ENCODE data around the gene TBL1XR1.

Gene TBL1XR1

DNA sequence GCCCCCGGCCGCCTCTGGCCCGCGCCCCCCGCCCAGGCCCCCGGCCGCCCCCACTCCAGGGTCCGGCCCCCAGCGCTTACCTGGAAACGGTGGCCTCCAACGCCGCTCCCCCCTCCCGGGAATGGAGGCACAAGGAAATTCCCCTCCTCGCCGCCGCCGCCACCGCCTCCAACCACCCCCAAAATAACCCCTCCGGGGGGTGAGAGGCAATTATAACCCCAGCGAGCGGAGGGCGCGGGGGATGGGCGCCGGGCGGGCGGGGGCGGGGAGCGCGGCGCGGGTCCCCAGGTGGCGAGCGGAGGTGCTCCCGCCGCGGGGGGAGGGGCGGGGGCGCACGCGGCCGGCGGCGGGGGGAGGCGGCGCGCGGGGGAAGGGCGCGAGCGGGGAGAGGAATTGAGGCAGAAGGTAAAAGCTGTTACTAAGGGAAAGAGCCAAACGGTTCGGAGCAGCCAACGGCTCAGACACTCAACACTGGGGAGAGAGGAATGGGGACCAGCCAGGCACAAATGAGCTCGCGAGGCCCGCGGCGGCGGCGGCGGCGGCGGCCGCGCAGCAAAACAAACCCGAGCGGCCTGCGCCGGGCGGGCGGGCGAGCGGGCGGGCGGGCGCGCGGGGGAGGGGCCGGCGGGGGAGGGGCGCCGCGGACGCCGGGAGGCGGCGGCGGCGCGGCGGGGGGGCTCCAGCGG lies at the start of gene TBL1XR1:
TBL1XR1 (minus strand) TSS at position 442 of the 686 bp plus-strand sequence. CDS start 132,505 bp downstream, outside the sequence.
- DNase-seq (ENCODE audit: low read depth in 2 of 3, low spot score in 2 of 3): peak; percentile 49 to 72 (median 53)

DNA sequence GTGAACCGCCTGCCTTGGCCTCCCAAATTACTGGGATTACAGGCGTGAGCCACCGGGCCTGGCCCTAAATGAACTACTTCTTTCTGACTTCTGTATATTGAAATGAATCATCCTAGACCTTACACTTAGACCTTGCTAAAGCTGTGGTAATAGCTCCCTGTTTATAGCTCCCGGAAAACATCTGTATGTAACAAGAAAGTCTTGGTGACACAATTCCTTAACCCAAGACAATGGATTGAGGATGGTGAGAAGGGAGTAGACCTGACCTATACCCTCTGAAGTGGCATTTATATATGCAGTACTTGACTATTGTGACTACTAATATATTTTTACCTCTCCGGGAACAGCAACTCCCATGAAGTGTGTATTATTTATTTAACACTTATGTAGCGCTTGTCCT lies 48.0 kb upstream of the TBL1XR1 start:
- DNase-seq (ENCODE audit: low read depth in 2 of 3, low spot score in 2 of 3): no peak

DNA sequence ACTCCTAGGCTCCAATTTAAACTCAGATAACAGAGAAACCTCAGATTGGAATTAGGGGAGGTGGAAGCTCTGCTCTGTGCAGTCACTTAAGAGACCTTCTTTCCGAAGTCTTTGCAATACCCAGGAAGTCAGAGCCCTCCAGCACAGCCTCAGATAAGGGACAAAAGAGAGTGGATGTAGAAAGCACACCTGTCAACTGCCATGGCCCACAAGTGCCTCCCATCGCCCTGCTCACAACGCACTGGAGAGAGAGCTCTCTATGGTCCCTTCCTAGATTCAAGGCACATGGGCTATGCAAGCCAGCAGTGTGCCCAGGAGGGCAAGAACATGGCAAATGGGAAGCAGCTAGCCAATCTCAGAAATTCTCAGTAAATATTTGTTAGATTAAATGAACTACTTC lies 47.3 kb upstream of the TBL1XR1 start:
- DNase-seq (ENCODE audit: low read depth in 2 of 3, low spot score in 2 of 3): no peak

DNA sequence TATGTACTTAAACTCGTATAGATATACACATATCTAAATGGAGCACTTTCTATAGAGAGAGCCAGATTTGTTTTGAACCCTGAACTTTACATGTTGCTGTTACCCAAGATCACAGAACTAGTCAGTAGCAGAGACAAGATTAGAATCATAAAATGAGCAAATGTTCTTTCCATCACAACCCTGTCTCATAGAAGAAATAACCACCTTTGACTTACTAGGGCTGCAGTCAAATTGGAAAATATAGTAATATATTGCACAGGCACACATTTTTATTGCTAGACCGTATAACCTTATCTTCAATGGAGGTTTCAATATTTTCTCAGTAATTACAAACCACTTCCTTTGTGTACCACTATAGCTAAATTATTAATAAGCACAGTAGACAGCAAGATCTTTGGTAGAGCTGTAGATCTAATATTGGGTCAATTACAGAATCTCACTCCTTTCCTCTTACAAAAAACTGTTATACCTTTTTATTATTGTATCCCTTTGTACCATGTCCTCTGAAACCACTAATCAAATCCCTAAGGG lies 41.5 kb upstream of the TBL1XR1 start:
- DNase-seq (ENCODE audit: low read depth in 2 of 3, low spot score in 2 of 3): no peak

DNA sequence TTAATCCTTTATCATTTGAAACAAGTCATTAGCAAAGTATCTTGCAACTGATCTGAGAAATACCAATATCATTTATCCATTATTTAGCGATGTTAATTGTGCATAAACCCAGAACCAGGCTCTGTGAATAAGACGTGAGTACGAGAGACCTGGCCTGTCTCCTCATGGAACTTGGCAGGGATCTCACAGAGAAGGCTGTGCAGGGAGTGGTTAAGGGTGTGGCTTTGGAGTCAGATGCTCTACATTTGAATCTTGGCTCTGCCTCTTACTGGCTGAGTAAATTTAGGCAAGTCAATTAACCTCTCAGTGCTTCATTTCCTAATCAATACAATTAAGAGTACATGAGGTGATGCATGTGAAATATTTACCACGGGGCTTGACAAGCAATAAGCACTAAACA lies 39.9 kb upstream of the TBL1XR1 start:
- DNase-seq (ENCODE audit: low read depth in 2 of 3, low spot score in 2 of 3): no peak

DNA sequence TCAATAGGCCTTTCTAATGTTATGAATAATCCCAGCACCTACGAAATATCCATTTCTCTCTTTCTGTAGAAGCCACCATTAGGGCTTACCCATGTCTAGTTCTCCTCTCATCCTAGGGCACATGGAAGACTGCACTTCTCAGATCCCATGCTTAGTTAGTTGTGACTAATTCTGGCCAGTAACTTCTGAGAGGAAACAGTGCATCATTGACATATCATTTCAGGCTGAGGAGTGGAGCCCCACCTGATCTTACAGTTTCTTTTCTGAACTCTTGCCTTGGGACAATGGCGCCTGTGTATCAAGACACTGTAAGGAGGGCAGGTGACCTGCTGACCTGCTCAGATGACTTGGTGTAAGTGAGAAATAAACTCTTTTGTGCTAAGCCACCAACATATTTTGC lies 39.4 kb upstream of the TBL1XR1 start:
- DNase-seq (ENCODE audit: low read depth in 2 of 3, low spot score in 2 of 3): peak in 1 of 3 experiments; percentile 1

DNA sequence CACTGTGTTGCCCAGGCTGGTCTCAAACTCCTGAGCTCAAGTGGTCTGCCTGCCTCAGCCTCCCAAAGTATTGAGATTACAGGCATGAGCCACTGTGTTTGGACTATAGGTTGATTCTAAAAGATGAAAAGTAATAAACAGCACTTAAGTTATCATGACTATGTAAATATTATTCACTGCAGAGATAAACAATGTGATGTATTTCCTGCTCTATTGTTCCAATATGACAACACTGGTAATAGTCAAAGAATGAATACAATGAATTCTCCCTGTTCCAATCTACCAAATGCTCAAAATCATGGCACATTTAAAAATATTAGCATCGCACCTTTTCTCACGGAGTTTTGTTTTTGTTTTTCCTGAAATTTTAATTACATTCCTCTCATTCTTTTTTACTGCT lies 36.8 kb upstream of the TBL1XR1 start:
- DNase-seq (ENCODE audit: low read depth in 2 of 3, low spot score in 2 of 3): no peak

DNA sequence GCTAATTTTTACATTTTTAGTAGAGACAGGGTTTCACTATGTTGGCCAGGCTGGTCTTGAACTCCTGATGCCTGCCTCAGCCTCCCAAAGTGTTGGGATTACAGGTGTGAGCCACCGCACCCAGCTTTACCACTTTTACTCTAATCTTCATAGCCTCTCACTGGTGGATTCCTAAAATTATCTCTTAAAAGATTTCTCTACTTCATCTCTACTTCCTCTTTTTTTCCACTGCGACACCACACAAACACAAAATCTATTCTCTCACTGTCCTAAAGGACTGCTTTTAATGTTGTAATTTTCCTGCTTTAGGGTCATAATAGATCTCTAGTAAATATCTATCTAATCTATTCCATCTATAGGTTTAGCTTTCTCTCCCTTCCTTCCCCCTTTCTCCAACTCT lies 34.0 kb upstream of the TBL1XR1 start:
- DNase-seq (ENCODE audit: low read depth in 2 of 3, low spot score in 2 of 3): no peak

DNA sequence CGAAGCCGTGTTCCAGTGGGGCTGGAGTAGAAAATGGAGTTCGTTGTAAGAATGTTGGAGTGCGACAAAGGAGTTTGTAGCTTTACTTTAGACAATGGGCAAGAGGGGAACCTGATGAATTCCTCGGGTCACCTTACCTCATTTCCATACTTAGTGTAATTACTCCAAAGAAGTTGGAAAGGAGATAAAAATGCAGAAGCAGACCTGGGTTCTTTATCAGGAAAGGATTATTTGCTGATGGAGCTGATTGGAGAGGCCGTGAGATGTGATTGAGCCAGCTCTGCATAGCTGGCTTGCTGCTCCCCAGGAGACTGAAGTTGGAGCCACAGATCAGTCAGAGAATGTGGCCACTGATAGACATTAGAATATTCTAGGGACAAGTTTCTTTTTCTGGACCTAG lies 33.4 kb upstream of the TBL1XR1 start:
- no peak for DNase-seq (ENCODE audit: low read depth in 2 of 3, low spot score in 2 of 3)

DNA sequence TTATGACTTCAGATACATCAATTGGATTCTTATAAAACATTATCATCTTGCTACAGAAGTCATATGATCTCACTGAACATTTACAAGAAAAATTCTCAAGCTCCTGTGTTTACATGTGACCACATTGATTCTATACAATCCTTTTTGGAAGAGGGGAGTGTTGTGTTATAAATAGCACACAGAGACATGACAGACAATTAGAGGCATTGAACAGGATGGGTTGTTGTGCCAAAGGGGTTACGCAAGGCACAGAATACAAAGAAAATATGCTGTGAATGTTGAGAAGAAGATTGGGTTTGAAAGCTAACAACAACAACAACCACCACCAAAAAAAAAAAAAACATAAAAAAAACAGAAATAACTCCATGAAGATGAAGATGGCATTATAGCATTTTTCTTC lies 32.5 kb upstream of the TBL1XR1 start:
- DNase-seq (ENCODE audit: low read depth in 2 of 3, low spot score in 2 of 3): no peak

DNA sequence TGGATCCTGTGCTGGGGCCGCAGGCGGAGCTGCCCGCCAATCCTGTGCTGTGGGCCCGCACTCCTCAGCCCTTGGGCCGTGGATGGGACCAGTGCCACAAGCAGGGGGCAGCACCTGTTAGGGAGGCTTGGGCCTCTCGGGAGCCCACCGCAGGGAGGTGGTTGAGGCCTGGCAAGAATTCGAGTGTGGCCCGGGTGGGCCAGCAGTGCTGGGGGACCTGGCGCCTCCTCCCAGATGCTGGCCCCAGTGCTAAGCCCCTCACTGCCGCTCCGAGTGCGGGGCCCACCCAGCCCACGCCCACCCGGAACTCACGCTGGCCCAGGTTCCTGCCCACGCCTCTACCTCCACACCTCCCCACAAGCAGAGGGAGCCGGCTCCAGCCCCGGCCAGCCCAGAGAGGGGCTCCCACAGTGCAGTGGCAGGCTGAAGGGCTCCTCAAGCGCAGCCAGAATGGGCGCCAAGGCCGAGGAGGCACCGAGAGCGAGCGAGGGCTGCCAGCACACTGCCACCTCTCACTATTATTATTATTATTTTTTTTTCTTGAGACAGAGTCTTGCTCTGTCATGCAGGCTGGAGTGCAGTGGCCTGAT lies 31.4 kb upstream of the TBL1XR1 start:
- no peak for DNase-seq (ENCODE audit: low read depth in 2 of 3, low spot score in 2 of 3)

DNA sequence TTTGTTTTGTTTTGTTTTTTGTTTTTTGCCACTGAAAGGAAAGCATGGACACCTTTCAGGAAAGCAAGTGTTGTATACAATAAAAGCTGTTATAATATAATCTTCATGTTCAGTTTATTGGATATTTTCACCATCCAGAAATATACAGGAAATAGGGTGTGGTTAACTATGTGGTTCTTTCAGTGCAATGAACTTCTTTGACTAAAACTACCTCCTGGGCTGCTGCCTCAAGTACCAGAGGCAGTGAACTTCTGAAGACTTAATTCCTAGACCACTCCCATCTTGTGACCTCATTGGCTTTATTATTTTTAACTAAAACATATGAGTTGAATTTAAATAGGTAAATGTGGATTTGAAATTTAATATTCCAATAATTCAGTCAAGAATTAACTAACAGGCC lies 27.1 kb upstream of the TBL1XR1 start:
- DNase-seq (ENCODE audit: low read depth in 2 of 3, low spot score in 2 of 3): no peak

DNA sequence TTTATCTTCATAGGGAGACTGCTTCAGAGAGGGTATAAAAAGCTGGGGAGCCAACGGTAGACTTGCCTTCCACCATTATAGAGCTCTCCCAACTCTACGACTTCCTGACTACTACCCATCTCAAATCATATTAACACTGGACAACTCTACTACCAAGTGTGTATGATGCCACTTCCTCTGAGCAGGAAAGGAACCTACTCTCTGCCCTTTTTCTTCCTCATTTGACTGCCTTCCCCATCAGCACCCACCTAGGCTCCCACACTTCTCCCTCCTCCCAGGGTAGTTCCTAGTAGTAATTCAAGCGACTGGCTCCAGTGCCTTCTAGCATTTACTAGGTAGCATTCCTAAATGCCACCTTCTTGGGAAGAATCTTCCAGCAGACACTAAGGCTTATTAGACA lies 24.5 kb upstream of the TBL1XR1 start:
- DNase-seq (ENCODE audit: low read depth in 2 of 3, low spot score in 2 of 3): no peak

DNA sequence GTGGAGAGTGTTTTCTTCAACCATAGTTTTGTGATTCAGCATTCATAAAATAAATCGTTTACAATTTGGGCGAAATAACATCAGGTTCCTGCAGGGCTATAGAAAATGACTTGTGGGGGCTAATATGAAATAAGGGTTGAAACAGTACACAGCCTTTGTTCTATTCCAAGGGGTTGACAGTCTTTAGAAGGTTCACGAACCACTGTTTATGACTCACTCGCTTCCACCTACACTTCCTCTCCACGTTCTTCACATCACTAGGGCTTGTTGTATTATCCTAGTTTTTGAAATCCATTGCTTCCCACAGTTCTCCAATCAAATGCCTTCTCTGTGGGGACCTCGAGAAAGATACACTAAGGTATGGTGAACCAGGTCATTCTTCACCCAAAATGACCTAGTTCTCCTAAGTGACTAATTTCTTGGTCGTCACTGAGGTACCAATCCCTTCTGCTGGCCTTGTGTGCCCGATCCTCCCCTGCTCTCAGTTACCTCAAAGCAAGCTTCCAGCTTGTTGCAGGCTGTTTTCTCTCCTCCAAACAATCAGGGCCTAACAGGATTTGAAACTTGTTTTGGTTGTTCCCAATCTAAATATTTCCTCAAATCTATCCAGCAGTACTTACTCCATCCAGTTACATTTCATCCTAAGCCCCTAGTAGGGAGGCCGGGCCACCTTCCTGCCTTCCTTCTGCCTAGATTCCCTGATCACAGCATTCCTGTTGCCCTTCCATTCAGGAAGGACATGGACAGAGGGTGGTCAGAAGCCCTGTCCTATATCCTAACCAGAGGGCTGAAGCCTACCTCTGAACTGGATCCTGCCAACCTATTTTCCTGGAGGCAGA lies 23.1 kb upstream of the TBL1XR1 start:
- DNase-seq (ENCODE audit: low read depth in 2 of 3, low spot score in 2 of 3): no peak

DNA sequence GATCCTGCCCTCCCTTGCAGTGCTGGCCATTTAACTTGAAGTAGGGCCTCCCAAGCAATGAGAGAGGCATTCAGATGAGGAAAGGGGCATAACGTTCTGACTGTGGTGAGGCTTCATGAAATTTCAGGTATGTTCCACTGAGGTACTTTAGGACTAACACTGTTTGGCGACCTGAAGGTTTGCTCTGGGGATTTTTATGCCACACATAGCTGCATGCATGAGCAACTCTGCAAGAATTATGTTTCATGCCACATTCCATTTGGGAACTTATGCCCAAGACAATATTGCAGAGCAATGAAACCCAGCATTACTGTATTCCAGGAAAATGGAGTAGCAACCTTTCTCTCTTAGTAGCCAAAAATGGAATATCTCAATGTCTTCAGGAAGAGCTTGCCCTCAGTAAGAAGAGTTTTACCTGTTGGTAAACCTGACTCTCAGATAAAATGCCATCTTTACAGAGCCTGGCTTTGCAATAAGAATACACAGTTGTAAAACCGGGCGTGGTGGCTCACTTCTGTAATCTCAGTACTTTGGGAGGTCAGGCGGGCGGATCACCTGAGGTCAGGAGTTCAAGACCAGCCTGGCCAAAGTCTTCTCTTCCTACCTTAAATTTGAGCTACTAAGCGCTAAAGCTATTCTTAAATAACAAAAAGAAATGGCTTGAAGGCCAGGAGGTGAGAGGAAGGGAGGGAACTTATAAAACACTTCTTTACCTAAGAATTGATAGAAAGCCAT lies 16.7 kb upstream of the TBL1XR1 start:
- DNase-seq (ENCODE audit: low read depth in 2 of 3, low spot score in 2 of 3): no peak

DNA sequence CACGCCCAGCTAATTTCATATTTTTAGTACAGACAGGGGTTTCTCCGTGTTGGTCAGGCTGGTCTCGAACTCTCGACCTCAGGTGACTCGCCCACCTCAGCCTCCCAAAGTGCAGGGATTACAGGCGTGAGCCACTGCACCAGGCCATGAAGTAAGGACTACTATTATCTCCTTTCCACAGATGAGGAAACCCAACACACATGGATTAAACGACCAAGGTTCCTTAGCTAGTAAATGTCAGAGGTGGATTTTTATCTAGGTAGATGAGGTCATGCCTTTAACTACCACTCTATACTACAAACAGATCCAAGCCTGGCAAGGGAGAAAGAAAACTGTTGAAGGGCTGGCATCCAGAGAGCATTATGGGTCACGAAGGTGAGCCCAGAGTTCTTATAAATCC lies 15.5 kb upstream of the TBL1XR1 start:
- no peak for DNase-seq (ENCODE audit: low read depth in 2 of 3, low spot score in 2 of 3)

DNA sequence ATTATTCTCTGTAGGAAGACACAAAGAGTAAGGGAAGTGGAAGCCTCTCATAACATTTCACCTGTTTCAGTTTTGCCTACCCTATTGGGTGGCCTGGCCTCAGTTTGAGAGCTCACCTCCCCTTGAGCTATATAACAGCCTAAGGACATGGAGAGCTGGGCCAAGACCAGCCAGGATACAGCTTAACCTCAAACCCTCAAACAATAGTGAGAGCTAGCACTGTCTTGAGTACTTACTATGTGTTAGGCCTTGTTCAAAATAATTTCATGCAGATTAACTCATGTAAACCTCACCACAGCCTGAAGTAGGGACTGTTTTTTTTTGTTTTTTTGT lies 15.0 kb upstream of the TBL1XR1 start:
- DNase-seq (ENCODE audit: low read depth in 2 of 3, low spot score in 2 of 3): no peak

DNA sequence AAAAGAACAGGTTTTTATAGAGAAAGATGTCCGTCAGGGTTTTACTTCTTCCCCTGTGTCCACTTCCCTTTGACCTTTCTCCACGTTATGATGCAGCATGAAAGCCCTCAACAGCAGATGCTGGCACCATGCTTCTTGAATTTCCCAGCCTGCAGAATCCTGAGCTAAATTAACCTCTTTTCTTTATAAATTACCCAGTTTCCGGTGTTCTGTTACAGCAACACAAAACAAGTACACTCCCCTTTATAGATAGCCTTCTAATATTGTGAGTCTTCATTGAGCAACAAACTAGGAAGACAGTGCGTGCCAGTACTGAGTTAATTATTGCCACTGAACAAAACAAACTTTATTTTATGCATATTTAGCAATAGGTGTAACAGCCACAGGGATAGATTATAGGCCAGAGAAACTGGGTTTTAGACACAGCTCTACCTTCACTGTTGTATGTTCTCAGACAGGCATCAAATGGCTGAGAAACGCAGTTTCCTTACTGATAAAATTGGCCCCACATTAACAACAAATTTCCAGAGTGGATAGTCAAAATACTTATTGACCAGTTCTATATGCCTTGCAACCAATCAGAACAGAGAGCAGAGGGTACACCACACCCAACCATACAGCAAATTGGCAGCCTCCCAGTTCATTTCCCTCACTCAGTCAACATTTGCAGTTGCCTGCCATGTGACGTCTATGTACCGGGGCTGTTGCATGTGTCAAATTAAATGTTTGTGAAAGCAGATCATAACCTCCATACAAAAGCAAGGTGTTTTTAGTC lies 14.4 kb upstream of the TBL1XR1 start:
- no peak for DNase-seq (ENCODE audit: low read depth in 2 of 3, low spot score in 2 of 3)

DNA sequence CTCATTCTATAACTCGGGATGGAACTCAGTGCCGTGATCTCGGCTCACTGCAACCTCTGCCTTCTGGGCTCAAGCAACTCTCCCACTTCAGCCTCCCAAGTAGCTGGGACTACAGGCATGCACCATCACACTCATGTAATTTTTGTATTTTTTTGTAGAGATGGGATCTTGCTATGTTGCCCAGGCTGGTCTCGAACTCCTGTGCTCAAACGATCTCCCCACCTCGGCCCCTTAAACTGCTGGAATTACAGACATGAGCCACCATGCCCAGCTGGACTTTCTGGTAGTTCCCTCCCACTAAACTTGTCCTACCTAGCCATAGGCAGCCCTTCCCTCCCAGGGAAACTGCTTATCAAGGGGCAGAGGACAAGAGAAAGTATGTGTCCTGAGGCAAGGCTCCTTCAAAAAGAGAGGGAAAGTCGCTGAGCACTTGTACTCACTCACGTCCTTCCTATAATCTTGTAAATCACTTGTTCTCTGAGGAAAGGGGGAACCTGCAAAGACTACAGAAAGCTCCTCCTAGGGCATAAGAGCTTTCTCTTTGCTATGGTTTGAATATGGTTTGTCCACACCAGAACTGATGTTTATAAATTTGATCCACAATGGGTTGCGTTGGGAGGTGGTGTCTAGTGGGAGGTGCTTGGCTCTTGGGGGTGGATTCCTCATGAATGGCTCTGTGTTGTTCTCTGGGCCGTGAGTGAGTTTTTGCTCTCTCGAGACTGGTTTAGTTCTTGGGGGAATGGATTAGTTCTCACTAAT lies 13.6 kb upstream of the TBL1XR1 start:
- no peak for DNase-seq (ENCODE audit: low read depth in 2 of 3, low spot score in 2 of 3)

DNA sequence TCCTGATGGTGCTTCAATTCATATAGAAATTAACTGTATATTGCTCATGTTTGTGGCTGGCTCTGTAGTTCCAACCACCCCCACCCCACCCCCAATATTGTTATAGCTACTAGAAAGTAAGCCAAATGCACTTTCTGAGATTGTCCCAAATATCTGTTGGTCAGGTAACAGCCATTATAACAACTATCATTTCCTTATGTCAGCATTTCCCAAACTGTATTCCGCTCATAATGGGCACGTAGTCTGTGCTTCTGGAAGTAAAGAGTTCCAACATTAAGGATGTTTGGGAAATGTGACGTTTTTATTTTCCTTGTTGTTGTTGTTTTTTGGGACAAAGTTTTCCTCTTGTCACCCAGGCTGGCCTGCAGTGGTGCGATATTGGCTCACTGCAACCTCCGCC lies 12.2 kb upstream of the TBL1XR1 start:
- DNase-seq (ENCODE audit: low read depth in 2 of 3, low spot score in 2 of 3): no peak
